SK-N-SH treated with all-trans-retinoic acid at 6 μM for 48 hours (cell line): ENCODE results near the gene NF1.

Source experiments
- ATAC-seq: fragments of 200-7000 bp; cut with Tn5 transposase; 3 replicates; pipeline ENCODE4 v1.9.1; 2020; ENCODE audit warnings: mild to moderate bottlenecking, moderate library complexity
- BACH2 ChIP-seq: fragments of 250-450 bp; sonication (Bioruptor Pico); IDR thresholded peaks from 2 replicates; pipeline ENCODE4 v1.9.0; 2021; ENCODE audit warnings: mild to moderate bottlenecking, borderline replicate concordance
- CSDC2 ChIP-seq: fragments of 250-450 bp; sonication (Bioruptor Pico); IDR thresholded peaks from 2 replicates; pipeline ENCODE4 v1.5.0; 2020; ENCODE audit warnings: mild to moderate bottlenecking, moderate library complexity
- CSRNP3 ChIP-seq: fragments of 250-450 bp; sonication (Bioruptor Pico); IDR thresholded peaks from 2 replicates; pipeline ENCODE4 v1.5.1; 2021; ENCODE audit warnings: mild to moderate bottlenecking, moderate library complexity
- ESRRG ChIP-seq: fragments of 250-450 bp; sonication (Bioruptor Pico); IDR thresholded peaks from 2 replicates; pipeline ENCODE4 v1.6.1; 2021; ENCODE audit warnings: mild to moderate bottlenecking
- GLIS3 ChIP-seq: fragments of 250-450 bp; sonication (Bioruptor Pico); IDR thresholded peaks from 2 replicates; pipeline ENCODE4 v1.5.0; 2020; ENCODE audit warnings: mild to moderate bottlenecking, moderate library complexity
- ISL1 ChIP-seq: fragments of 250-450 bp; sonication (Bioruptor Pico); IDR thresholded peaks from 2 replicates; pipeline ENCODE4 v2.1.2; 2022; ENCODE audit warnings: mild to moderate bottlenecking, moderate library complexity
- OSR1 ChIP-seq: fragments of 250-450 bp; sonication (Bioruptor Pico); IDR thresholded peaks from 2 replicates; pipeline ENCODE4 v1.8.0; 2022; ENCODE audit warnings: moderate library complexity, mild to moderate bottlenecking, inconsistent platforms
- PPARA ChIP-seq: fragments of 250-450 bp; sonication (Bioruptor Pico); IDR thresholded peaks from 2 replicates; pipeline ENCODE4 v1.5.0; 2020; ENCODE audit warnings: mild to moderate bottlenecking, borderline replicate concordance
- RARB ChIP-seq: fragments of 250-450 bp; sonication (Bioruptor Pico); IDR thresholded peaks from 2 replicates; pipeline ENCODE4 v1.8.0; 2021; ENCODE audit warnings: mild to moderate bottlenecking, moderate library complexity
- SNAI2 ChIP-seq: fragments of 250-450 bp; sonication (Bioruptor Pico); IDR thresholded peaks from 2 replicates; pipeline ENCODE4 v1.5.0; 2020; ENCODE audit warnings: mild to moderate bottlenecking, moderate library complexity
- TCF4 ChIP-seq: fragments of 250-450 bp; sonication (Bioruptor Pico); IDR thresholded peaks from 2 replicates; pipeline ENCODE4 v1.8.0; 2021; ENCODE audit warnings: mild to moderate bottlenecking, moderate library complexity, borderline replicate concordance
- TOX ChIP-seq: fragments of 250-450 bp; sonication (Bioruptor Pico); IDR thresholded peaks from 2 replicates; pipeline ENCODE4 v1.8.0; 2021; ENCODE audit warnings: mild to moderate bottlenecking, moderate library complexity, borderline replicate concordance
- ZC3H10 ChIP-seq: fragments of 250-450 bp; sonication (Bioruptor Pico); IDR thresholded peaks from 2 replicates; pipeline ENCODE4 v1.5.1; 2021; ENCODE audit warnings: mild to moderate bottlenecking, moderate library complexity
- ZFP3 ChIP-seq: fragments of 250-450 bp; sonication (Bioruptor Pico); IDR thresholded peaks from 2 replicates; pipeline ENCODE4 v1.5.0; 2020; ENCODE audit warnings: mild to moderate bottlenecking, moderate library complexity
- ZFP30 ChIP-seq: fragments of 450-650 bp; formaldehyde crosslinking; IDR thresholded peaks from 2 replicates; pipeline ENCODE4 v1.5.0; 2022; ENCODE audit warnings: mild to moderate bottlenecking, moderate library complexity
- ZNF565 ChIP-seq: fragments of 450-650 bp; formaldehyde crosslinking; conservative IDR thresholded peaks from 2 replicates; pipeline ENCODE4 v1.5.0; 2020; ENCODE audit warnings: low read depth, mild to moderate bottlenecking, moderate library complexity
- ZNF70 ChIP-seq: fragments of 450-650 bp; formaldehyde crosslinking; IDR thresholded peaks from 2 replicates; pipeline ENCODE4 v1.5.0; 2020; ENCODE audit warnings: mild to moderate bottlenecking, moderate library complexity
- ZNF8 ChIP-seq: fragments of 450-650 bp; formaldehyde crosslinking; IDR thresholded peaks from 2 replicates; pipeline ENCODE4 v1.5.0; 2020; ENCODE audit warnings: mild to moderate bottlenecking, moderate library complexity
- TF ChIP-seq, protein P1 (sequence below): fragments of 250-450 bp; sonication (Bioruptor Pico); IDR thresholded peaks from 2 replicates; pipeline ENCODE4 v1.5.0; 2020; ENCODE audit warnings: mild to moderate bottlenecking, moderate library complexity
- TF ChIP-seq, protein P2 (sequence below): fragments of 250-450 bp; sonication (Bioruptor Pico); IDR thresholded peaks from 2 replicates; pipeline ENCODE4 v1.5.1; 2020; ENCODE audit warnings: low read depth, mild to moderate bottlenecking, moderate library complexity
- TF ChIP-seq, protein P3 (sequence below): fragments of 250-450 bp; sonication (Bioruptor Pico); IDR thresholded peaks from 2 replicates; pipeline ENCODE4 v1.8.0; 2020; ENCODE audit warnings: mild to moderate bottlenecking, moderate library complexity, borderline replicate concordance
- TF ChIP-seq, protein P4 (sequence below): fragments of 250-450 bp; sonication (Bioruptor Pico); IDR thresholded peaks from 2 replicates; pipeline ENCODE4 v1.8.0; 2021; ENCODE audit warnings: low read depth, mild to moderate bottlenecking, moderate library complexity, borderline replicate concordance

Gene NF1

GRCh38 chr17:31131299-31131698 is 36.5 kb downstream of the NF1 start:
- TF ChIP-seq OSR1 (CRISPR knock-in tag): no peak
- no peak for TF ChIP-seq ZC3H10
- no peak for TF ChIP-seq RARB (CRISPR knock-in tag)
- no peak for TF ChIP-seq ZNF565 (CRISPR knock-in tag)
- TF ChIP-seq, protein P1, sequence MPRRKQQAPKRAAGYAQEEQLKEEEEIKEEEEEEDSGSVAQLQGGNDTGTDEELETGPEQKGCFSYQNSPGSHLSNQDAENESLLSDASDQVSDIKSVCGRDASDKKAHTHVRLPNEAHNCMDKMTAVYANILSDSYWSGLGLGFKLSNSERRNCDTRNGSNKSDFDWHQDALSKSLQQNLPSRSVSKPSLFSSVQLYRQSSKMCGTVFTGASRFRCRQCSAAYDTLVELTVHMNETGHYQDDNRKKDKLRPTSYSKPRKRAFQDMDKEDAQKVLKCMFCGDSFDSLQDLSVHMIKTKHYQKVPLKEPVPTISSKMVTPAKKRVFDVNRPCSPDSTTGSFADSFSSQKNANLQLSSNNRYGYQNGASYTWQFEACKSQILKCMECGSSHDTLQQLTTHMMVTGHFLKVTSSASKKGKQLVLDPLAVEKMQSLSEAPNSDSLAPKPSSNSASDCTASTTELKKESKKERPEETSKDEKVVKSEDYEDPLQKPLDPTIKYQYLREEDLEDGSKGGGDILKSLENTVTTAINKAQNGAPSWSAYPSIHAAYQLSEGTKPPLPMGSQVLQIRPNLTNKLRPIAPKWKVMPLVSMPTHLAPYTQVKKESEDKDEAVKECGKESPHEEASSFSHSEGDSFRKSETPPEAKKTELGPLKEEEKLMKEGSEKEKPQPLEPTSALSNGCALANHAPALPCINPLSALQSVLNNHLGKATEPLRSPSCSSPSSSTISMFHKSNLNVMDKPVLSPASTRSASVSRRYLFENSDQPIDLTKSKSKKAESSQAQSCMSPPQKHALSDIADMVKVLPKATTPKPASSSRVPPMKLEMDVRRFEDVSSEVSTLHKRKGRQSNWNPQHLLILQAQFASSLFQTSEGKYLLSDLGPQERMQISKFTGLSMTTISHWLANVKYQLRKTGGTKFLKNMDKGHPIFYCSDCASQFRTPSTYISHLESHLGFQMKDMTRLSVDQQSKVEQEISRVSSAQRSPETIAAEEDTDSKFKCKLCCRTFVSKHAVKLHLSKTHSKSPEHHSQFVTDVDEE: no peak
- TF ChIP-seq ZNF8: no peak
- no peak for TF ChIP-seq BACH2 (CRISPR knock-in tag)
- TF ChIP-seq, protein P2, sequence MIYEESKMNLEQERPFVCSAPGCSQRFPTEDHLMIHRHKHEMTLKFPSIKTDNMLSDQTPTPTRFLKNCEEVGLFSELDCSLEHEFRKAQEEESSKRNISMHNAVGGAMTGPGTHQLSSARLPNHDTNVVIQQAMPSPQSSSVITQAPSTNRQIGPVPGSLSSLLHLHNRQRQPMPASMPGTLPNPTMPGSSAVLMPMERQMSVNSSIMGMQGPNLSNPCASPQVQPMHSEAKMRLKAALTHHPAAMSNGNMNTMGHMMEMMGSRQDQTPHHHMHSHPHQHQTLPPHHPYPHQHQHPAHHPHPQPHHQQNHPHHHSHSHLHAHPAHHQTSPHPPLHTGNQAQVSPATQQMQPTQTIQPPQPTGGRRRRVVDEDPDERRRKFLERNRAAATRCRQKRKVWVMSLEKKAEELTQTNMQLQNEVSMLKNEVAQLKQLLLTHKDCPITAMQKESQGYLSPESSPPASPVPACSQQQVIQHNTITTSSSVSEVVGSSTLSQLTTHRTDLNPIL (CRISPR knock-in tag): no peak
- no peak for TF ChIP-seq SNAI2
- TF ChIP-seq PPARA (CRISPR knock-in tag): no peak
- TF ChIP-seq CSDC2 (CRISPR knock-in tag): no peak
- TF ChIP-seq TOX (CRISPR knock-in tag): no peak
- TF ChIP-seq, protein P3, sequence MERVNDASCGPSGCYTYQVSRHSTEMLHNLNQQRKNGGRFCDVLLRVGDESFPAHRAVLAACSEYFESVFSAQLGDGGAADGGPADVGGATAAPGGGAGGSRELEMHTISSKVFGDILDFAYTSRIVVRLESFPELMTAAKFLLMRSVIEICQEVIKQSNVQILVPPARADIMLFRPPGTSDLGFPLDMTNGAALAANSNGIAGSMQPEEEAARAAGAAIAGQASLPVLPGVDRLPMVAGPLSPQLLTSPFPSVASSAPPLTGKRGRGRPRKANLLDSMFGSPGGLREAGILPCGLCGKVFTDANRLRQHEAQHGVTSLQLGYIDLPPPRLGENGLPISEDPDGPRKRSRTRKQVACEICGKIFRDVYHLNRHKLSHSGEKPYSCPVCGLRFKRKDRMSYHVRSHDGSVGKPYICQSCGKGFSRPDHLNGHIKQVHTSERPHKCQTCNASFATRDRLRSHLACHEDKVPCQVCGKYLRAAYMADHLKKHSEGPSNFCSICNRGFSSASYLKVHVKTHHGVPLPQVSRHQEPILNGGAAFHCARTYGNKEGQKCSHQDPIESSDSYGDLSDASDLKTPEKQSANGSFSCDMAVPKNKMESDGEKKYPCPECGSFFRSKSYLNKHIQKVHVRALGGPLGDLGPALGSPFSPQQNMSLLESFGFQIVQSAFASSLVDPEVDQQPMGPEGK (CRISPR knock-in tag): no peak
- TF ChIP-seq, all 23 proteins: peak for 0
- no peak; the same call in 2 of the 3 replicates for ATAC-seq

DNA sequence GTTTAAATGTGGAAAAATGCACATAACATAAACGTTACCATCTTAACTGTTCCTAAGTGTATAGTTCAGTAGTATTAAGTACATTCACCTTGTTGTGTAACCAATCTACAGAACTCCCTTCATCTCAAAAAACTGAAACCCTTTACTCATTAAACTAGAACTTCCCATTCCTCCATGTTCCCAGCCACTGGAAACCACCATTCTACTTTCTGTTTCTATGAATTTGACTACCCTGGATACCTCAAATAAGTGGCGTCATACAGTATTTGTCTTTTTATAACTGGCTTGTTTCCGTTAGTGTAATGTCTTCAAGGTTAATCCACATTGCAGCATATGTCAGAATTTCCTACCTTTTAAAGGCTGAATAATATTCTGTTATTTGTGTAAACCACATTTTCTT is 38.2 kb downstream of the NF1 start:
- ATAC-seq: no peak
- no peak for TF ChIP-seq TCF4 (CRISPR knock-in tag)
- TF ChIP-seq ESRRG (CRISPR knock-in tag): no peak
- no peak for TF ChIP-seq ZNF8
- no peak for TF ChIP-seq ZFP30 (CRISPR knock-in tag)
- no peak for TF ChIP-seq ZC3H10

GRCh38 chr17:31134576-31134975 is 39.8 kb downstream of the NF1 start:
- ATAC-seq: no peak
- TF ChIP-seq ISL1 (no peak), ZFP3 (CRISPR knock-in tag) (no peak), GLIS3 (CRISPR knock-in tag) (no peak), BACH2 (CRISPR knock-in tag) (no peak), RARB (CRISPR knock-in tag) (no peak), OSR1 (CRISPR knock-in tag) (no peak), TCF4 (CRISPR knock-in tag) (no peak), ESRRG (CRISPR knock-in tag) (no peak), SNAI2 (no peak), PPARA (CRISPR knock-in tag) (no peak), CSDC2 (CRISPR knock-in tag) (no peak), TOX (CRISPR knock-in tag) (no peak), ZNF8 (no peak), ZNF70 (CRISPR knock-in tag) (no peak), CSRNP3 (CRISPR knock-in tag) (no peak)
- TF ChIP-seq, protein P4, sequence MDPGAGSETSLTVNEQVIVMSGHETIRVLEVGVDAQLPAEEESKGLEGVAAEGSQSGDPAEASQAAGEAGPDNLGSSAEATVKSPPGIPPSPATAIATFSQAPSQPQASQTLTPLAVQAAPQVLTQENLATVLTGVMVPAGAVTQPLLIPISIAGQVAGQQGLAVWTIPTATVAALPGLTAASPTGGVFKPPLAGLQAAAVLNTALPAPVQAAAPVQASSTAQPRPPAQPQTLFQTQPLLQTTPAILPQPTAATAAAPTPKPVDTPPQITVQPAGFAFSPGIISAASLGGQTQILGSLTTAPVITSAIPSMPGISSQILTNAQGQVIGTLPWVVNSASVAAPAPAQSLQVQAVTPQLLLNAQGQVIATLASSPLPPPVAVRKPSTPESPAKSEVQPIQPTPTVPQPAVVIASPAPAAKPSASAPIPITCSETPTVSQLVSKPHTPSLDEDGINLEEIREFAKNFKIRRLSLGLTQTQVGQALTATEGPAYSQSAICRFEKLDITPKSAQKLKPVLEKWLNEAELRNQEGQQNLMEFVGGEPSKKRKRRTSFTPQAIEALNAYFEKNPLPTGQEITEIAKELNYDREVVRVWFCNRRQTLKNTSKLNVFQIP (CRISPR knock-in tag): no peak
- TF ChIP-seq, protein P2 (CRISPR knock-in tag): no peak
- TF ChIP-seq, protein P3 (CRISPR knock-in tag): no peak
- TF ChIP-seq, protein P1: no peak
